ENCODE results near the gene OLFM2.

DNA sequence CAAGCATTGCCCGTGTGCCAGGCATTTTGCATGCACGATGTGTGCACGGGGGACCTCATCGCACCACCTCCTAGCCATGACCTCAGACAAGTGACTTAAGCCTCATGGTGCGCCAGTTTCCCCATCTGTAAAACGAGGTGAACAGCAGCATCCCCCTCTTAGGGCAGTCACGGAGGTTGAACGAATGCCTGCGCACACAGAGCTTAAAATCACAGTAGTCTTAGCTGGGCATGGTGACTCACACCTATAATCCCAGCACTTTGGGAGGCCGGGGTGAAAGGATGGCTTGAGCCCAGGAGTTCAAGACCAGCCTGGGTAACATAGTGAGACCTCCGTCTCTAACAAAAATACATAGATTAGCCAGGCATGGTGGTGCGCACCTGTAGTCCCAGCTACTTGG, 52.6 kb downstream of the OLFM2 start:
- no peak for TF ChIP-seq ZNF274 (IDR thresholded peaks at IDR 0.05; ENCODE audit: low read depth, low read length)
- no peak for TF ChIP-seq YY1 (IDR thresholded peaks at IDR 0.05; ENCODE audit: insufficient read depth, insufficient read length)
- no peak for TF ChIP-seq SUZ12 (IDR thresholded peaks at IDR 0.05; ENCODE audit: extremely low read depth, insufficient read depth, insufficient read length)
